Neural progenitor cell (in vitro differentiated cells): ENCODE results near the gene DHRS4. TPM values are rescaled to one million over a fixed set of nuclear protein-coding genes. Genes with fewer than 3 reads are reported as not detected.
"Not testable (repeated sequence)": the region's sequence is repeated elsewhere in the genome, so short reads cannot be mapped to it uniquely, and the experiment has no call there.

Source experiments
- DNase-seq: peaks from one replicate; pipeline ENCODE4 v3.0.0-alpha.2; 2016; ENCODE audit warnings: low spot score
- H2AFZ ChIP-seq: fragments of 200-600 bp; sonication (generic); replicated peaks from 2 replicates; pipeline ENCODE4 v1.6.1; 2016; ENCODE audit warnings: antibody characterized with exemption
- H3F3A ChIP-seq: fragments of 200-600 bp; sonication (generic); 2 replicates; pipeline ENCODE4 v1.6.1; 2016; ENCODE audit warnings: antibody characterized with exemption, low read depth
- H3K27ac ChIP-seq: fragments of 200-600 bp; sonication (generic); 2 replicates; pipeline ENCODE4 v1.5.1; 2016; ENCODE audit warnings: mild to moderate bottlenecking
- H3K27me3 ChIP-seq: fragments of 200-600 bp; sonication (generic); 2 replicates; pipeline ENCODE4 v1.6.1; 2016; ENCODE audit warnings: mild to moderate bottlenecking, moderate library complexity
- H3K36me3 ChIP-seq: fragments of 200-600 bp; sonication (generic); 2 replicates; pipeline ENCODE4 v1.5.1; 2016
- H3K4me1 ChIP-seq: fragments of 200-600 bp; sonication (generic); 2 replicates; pipeline ENCODE4 v1.6.1; 2016; ENCODE audit warnings: mixed run types
- H3K4me2 ChIP-seq: fragments of 200-600 bp; sonication (generic); 2 replicates; pipeline ENCODE4 v1.6.1; 2016
- H3K4me3 ChIP-seq: fragments of 200-600 bp; sonication (generic); 2 replicates; pipeline ENCODE4 v1.5.1; 2016
- H3K79me2 ChIP-seq: fragments of 200-600 bp; sonication (generic); 2 replicates; pipeline ENCODE4 v1.6.1; 2016; ENCODE audit warnings: low read depth
- H3K9ac ChIP-seq: fragments of 200-600 bp; sonication (generic); 2 replicates; pipeline ENCODE4 v1.6.1; 2016
- H3K9me3 ChIP-seq: fragments of 200-600 bp; sonication (generic); 2 replicates; pipeline ENCODE4 v1.5.1; 2016; ENCODE audit warnings: low read depth
- H4K20me1 ChIP-seq: fragments of 200-600 bp; sonication (generic); 2 replicates; pipeline ENCODE4 v1.6.1; 2016; ENCODE audit warnings: low read depth
- H3K27ac Mint-ChIP-seq: 3 replicates; pipeline ENCODE4 v1.8.0; 2021; ENCODE audit warnings: mixed read lengths
- H3K27me3 Mint-ChIP-seq: 2 replicates; pipeline ENCODE4 v1.8.0; 2022; ENCODE audit warnings: low read depth, mild to moderate bottlenecking, inconsistent platforms, moderate library complexity, mixed read lengths; ENCODE audit not compliant: insufficient read depth
- H3K36me3 Mint-ChIP-seq: 3 replicates; pipeline ENCODE4 v1.8.0; 2021; ENCODE audit warnings: mixed read lengths
- H3K4me1 Mint-ChIP-seq: 3 replicates; pipeline ENCODE4 v1.8.0; 2021; ENCODE audit warnings: mixed read lengths
- H3K4me3 Mint-ChIP-seq: 3 replicates; pipeline ENCODE4 v1.8.0; 2021; ENCODE audit warnings: mild to moderate bottlenecking, moderate library complexity, mixed read lengths
- H3K9me3 Mint-ChIP-seq: 3 replicates; pipeline ENCODE4 v1.8.0; 2020; ENCODE audit warnings: mixed read lengths
- EZH2 ChIP-seq: fragments of 200-600 bp; sonication (generic); IDR thresholded peaks from 2 replicates; pipeline ENCODE4 v1.6.1; 2017; ENCODE audit warnings: antibody characterized with exemption, mild to moderate bottlenecking, moderate library complexity
- EZH2phosphoT487 ChIP-seq: fragments of 200-600 bp; sonication (generic); IDR thresholded peaks from 2 replicates; pipeline ENCODE4 v1.6.1; 2017; ENCODE audit warnings: antibody characterized with exemption
- total RNA-seq: library from RNA; depleted of rRNA; stranded (reverse); fragments of >200 nt; gene quantifications from 2 replicates; pipeline ENCODE4 v1.2.3, GENCODE V29; 2015; ENCODE audit warnings: low replicate concordance
- TF ChIP-seq, protein P1 (sequence below): fragments of 200-600 bp; sonication (generic); IDR thresholded peaks from 2 replicates; pipeline ENCODE4 v1.5.1; 2017; ENCODE audit warnings: antibody characterized with exemption, mild to moderate bottlenecking

Gene DHRS4
- total RNA-seq, 1 donor from 2014 or later, result 18.6 TPM

DNA sequence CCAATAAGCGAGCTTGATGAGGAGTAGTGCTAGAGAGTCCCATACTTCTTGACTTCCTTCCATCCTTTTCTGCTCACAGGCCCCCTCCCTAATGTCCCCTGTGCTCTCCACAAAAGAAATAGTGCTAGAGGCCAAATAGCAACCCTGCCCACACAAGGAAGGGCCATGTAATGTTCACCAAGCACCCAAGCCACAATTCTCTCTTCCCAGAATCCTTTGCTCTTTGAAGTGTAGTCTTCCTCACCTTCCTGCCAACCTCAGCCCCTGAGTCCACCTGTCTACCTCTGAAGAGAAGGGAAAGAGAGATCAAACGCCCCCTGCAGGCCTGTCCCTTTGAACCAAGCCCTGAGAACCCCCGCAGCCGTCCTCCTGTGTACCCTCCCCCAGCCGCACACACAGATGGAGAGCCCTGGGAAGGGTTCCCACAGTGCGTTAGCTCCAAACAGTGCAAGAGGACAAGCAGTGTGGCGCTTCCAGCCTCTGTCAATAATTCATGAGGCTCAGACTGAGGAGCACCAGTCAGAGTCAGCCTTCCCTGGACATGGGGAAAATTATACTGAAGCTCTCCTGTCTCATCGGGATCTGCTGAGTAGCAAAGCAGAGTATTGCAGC, 1.9 kb upstream of the DHRS4 start:
- Histone ChIP-seq H3K4me1 (peaks cover 3% of the 10 kb centered on the region), H3K9ac (no peak overlapping the region), H3K79me2 (peaks cover 9% of the 10 kb centered on the region), H3F3A (no peaks in the 10 kb centered on the region), H3K36me3 (no peaks in the 10 kb centered on the region), H3K27ac (no peak overlapping the region), H3K4me3 (no peak overlapping the region), H4K20me1 (no peaks in the 10 kb centered on the region), H3K4me2 (peak overlapping the region; percentile 10), H3K27me3 (no peaks in the 10 kb centered on the region), H2AFZ (no peak overlapping the region), H3K9me3 (no peaks in the 10 kb centered on the region)
- TF ChIP-seq EZH2phosphoT487, result no peak
- TF ChIP-seq EZH2, result no peak
- TF ChIP-seq, protein P1, sequence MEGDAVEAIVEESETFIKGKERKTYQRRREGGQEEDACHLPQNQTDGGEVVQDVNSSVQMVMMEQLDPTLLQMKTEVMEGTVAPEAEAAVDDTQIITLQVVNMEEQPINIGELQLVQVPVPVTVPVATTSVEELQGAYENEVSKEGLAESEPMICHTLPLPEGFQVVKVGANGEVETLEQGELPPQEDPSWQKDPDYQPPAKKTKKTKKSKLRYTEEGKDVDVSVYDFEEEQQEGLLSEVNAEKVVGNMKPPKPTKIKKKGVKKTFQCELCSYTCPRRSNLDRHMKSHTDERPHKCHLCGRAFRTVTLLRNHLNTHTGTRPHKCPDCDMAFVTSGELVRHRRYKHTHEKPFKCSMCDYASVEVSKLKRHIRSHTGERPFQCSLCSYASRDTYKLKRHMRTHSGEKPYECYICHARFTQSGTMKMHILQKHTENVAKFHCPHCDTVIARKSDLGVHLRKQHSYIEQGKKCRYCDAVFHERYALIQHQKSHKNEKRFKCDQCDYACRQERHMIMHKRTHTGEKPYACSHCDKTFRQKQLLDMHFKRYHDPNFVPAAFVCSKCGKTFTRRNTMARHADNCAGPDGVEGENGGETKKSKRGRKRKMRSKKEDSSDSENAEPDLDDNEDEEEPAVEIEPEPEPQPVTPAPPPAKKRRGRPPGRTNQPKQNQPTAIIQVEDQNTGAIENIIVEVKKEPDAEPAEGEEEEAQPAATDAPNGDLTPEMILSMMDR, result peak; percentile 29
- H3K4me3 Mint-ChIP-seq, result peak overlapping the region; percentile 74
- H3K27ac Mint-ChIP-seq, result no peak overlapping the region
- peak; percentile 38 for DNase-seq
- H3K9me3 Mint-ChIP-seq, result peaks cover 25% of the 10 kb centered on the region
- peaks cover 6% of the 10 kb centered on the region for H3K36me3 Mint-ChIP-seq
- H3K27me3 Mint-ChIP-seq, result peaks cover 5% of the 10 kb centered on the region
- H3K4me1 Mint-ChIP-seq, result peaks cover 21% of the 10 kb centered on the region

DNA sequence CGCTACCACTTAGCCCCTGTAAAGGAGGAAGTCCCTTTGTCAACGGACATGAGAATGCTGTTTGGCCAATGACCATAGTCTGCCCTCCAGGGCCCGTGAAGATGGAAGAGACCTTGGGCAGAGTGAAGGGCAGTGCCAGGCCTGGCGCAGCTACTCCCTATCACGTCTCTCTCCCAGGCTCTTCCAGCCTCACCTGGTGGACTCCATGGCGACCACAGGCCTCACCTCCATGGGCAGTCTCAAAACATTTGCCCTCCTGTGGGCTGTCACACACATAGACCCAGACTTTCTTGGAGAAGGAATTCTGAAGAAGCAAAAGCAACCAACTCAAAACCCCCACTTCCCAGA, 480 bp upstream of the DHRS4 start:
- H3K27ac Mint-ChIP-seq, result peak overlapping the region; percentile 57
- not testable (repeated sequence) for H3K36me3 ChIP-seq, H3F3A ChIP-seq, H3K27me3 Mint-ChIP-seq, H3K9me3 ChIP-seq, H3K27ac ChIP-seq, H4K20me1 ChIP-seq, H3K4me1 ChIP-seq, DNase-seq, H3K36me3 Mint-ChIP-seq, H3K27me3 ChIP-seq, H3K79me2 ChIP-seq
- peaks cover 21% of the 10 kb centered on the region for H3K4me1 Mint-ChIP-seq
- Histone ChIP-seq H3K9ac (peak overlapping the region; percentile 57), H2AFZ (peak overlapping the region; percentile 86), H3K4me2 (peak overlapping the region; percentile 87), H3K4me3 (peak overlapping the region; percentile 83)
- peaks cover 19% of the 10 kb centered on the region for H3K9me3 Mint-ChIP-seq
- H3K4me3 Mint-ChIP-seq, result peak overlapping the region; percentile 97

DNA sequence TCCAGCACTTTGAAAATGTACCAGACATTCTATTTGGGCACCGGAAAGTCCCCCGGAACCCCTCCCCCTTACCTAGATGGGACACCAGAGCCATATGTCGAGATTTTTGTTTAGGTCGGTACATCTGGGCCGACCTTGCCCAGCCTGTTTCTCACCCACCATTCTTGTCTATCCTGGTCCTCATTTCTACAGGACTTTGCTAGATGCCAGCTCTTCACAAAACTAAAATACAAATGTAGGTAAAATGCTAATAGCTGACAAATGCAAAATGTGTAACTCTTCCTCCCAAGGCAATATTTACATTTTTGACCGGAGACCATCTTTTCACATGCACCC, 677 bp downstream of the DHRS4 start:
- not testable (repeated sequence) for H3K9me3 ChIP-seq, H3K36me3 Mint-ChIP-seq, H3K36me3 ChIP-seq, H3K27me3 ChIP-seq, H3K27ac ChIP-seq, H3K9ac ChIP-seq, DNase-seq, H3F3A ChIP-seq, H3K27me3 Mint-ChIP-seq, H3K4me1 ChIP-seq, H3K79me2 ChIP-seq, H4K20me1 ChIP-seq
- H2AFZ ChIP-seq, result peak overlapping the region; percentile 86
- peak overlapping the region; percentile 83 for H3K4me3 ChIP-seq
- Mint-ChIP-seq H3K4me3 (peak overlapping the region; percentile 97), H3K9me3 (peaks cover 10% of the 10 kb centered on the region), H3K27ac (peak overlapping the region; percentile 55), H3K4me1 (peaks cover 21% of the 10 kb centered on the region)
- H3K4me2 ChIP-seq, result peak overlapping the region; percentile 87
- TF ChIP-seq, protein P1, result peak; percentile 2

DNA sequence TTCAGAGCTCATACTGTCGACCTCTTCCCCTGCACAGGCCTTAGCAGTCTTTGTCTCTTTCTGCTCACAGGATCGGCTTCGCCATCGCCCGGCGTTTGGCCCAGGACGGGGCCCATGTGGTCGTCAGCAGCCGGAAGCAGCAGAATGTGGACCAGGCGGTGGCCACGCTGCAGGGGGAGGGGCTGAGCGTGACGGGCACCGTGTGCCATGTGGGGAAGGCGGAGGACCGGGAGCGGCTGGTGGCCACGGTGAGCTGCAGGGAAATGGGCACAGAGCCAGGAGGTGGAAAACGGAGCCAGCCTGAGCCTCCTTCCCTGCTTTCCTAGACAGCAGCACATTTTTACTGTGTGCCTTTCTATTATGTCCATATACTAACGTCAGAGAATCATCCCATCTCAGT, 1.4 kb downstream of the DHRS4 start:
- peaks cover 21% of the 10 kb centered on the region for H3K4me1 Mint-ChIP-seq
- not testable (repeated sequence) for H3K4me3 ChIP-seq, DNase-seq, H3K36me3 Mint-ChIP-seq, H3K27me3 Mint-ChIP-seq, H3K27me3 ChIP-seq, H3K9ac ChIP-seq, H3K79me2 ChIP-seq, H3K27ac Mint-ChIP-seq, H3K4me3 Mint-ChIP-seq, H3K9me3 Mint-ChIP-seq, H4K20me1 ChIP-seq, H2AFZ ChIP-seq, H3K4me1 ChIP-seq, H3F3A ChIP-seq, H3K27ac ChIP-seq, H3K9me3 ChIP-seq, H3K4me2 ChIP-seq, H3K36me3 ChIP-seq

DNA sequence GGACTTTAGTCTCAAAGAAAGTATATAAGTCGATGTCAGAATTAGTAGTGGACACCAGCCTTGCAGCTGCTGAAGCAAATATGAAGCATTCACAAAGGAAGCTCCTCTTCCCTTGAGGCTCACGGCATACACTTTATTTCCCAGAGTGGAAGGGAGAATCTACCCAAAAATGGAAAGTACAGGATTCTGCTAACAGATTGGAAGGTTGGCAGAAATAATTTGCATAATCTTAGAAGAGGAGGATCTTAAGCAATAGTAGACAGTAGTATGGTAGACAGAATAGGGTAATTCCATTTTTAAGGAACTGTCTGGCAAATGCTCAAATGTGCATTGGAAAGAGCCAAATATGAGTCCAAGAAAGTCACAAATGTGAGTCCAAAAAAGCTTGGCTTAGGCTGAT, 2.2 kb downstream of the DHRS4 start:
- H3K79me2 ChIP-seq, H3K27me3 Mint-ChIP-seq, DNase-seq, H3K27ac ChIP-seq, H3K27me3 ChIP-seq, H3K9me3 Mint-ChIP-seq, H3K4me3 ChIP-seq, H3K9ac ChIP-seq, H3K4me1 ChIP-seq, H3K4me3 Mint-ChIP-seq, H4K20me1 ChIP-seq, H2AFZ ChIP-seq, H3K4me2 ChIP-seq, H3K27ac Mint-ChIP-seq, H3K9me3 ChIP-seq, H3K36me3 Mint-ChIP-seq, H3F3A ChIP-seq, H3K36me3 ChIP-seq: not testable (repeated sequence)
- H3K4me1 Mint-ChIP-seq, result peaks cover 21% of the 10 kb centered on the region

DNA sequence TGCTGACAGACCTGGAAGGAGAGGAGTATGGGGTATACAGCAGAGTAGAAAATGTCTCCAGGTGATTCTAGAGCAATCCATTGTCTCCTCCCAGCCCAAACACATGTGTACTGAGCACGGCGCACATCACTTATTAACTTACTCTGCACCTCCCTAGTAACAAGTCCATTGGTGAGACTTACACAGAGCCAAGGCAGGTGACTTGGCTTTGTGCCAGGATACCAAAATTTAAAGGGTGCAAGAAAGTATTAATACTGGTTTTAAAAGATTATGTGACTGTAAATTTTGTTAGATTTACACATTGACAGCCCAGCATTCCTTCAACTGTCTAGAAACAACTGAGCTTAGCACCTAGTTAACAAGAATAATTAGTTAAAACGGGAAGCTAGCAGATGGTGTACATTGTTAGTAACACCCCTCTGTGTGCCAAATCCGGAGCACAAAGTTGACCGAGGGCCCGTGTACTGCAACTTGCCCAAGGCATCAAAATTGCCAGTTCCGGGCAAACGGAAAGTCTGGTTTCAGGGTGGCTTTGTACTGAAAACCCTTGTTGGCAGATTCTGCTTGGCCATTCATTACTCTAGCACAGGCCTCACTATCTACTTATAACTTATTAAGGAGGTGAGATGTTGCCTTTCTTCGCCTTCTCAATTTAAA, 4.5 kb downstream of the DHRS4 start:
- not testable (repeated sequence) for H2AFZ ChIP-seq, H3K4me1 ChIP-seq, H3F3A ChIP-seq, H3K9me3 Mint-ChIP-seq, H3K27ac ChIP-seq, H3K27me3 ChIP-seq, H3K27me3 Mint-ChIP-seq, H3K4me2 ChIP-seq, H3K36me3 Mint-ChIP-seq, H3K4me3 Mint-ChIP-seq, H3K9me3 ChIP-seq, H3K36me3 ChIP-seq, H3K9ac ChIP-seq, H3K4me3 ChIP-seq, H3K27ac Mint-ChIP-seq, H4K20me1 ChIP-seq, H3K79me2 ChIP-seq, H3K4me1 Mint-ChIP-seq, DNase-seq
